Right ventricle myocardium superior (tissue), 1 donor: ENCODE data around the gene KLRF2. TPM values are rescaled to one million over a fixed set of nuclear protein-coding genes. Genes with fewer than 3 reads are reported as not detected.

ENCODE experiments used
- ATAC-seq: fragments of 200-7000 bp; cut with Tn5 transposase; one replicate; pipeline ENCODE4 v1.9.1; 2020; ENCODE audit warnings: mild to moderate bottlenecking; ENCODE audit not compliant: poor library complexity
- DNase-seq: peaks from one replicate; pipeline ENCODE4 v3.0.0-alpha.2; 2020
- intact Hi-C: fragments of 100-400 bp; cut with DNase I; formaldehyde crosslinking; loops from one replicate; pipeline ENCODE4 v1.11.2; 2022
- total RNA-seq: library from RNA; stranded (reverse); fragmentation: NEBNext Ultra II Directional; extraction: Animal tissue kit (Norgen Biotek cat#: 25700); gene quantifications from one replicate; pipeline ENCODE4 v1.2.1, GENCODE V29; 2021
- donor health status: DM: no; HTN: yes; CAD: no; lungs with severe emphysema.

Gene KLRF2
- total RNA-seq, 1 donor from 2014 or later = not detected

- intact Hi-C loops = loop anchor here (5.0 kb wide), 1 partner anchor 179 kb away; no protein-coding TSS in a partner anchor
- no peak for DNase-seq
- peak; percentile 59 for ATAC-seq
Measured at GRCh38 chr12:9925705-9926393, 44.6 kb downstream of the KLRF2 start.

DNA sequence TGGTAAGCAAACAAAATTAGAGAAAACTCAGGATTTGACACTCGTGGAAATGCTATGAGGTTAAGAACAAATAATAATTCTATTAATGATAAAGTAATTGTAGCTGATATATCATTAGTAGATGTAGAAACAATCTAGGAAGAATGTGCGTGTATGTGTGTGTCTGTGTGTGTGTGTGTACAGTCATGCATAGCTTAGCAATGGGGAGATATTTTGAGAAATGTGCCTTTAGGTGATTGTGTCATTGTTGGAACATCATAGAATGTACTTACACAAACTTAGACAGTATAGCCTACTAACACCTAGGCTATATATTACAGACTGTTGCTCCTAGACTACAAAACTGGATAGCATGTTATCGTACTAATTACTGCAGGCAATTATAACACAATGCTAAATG lies 45.6 kb downstream of the KLRF2 start:
- intact Hi-C loops = loop anchor here (5.0 kb wide), 1 partner anchor 180 kb away; no protein-coding TSS in a partner anchor
- ATAC-seq = no peak
- no peak for DNase-seq

GRCh38 chr12:9928607-9929006 lies 47.3 kb downstream of the KLRF2 start:
- no peak for ATAC-seq
- DNase-seq = no peak
- intact Hi-C loops = loop anchor here (5.0 kb wide), 1 partner anchor 181 kb away; no protein-coding TSS in a partner anchor

- no peak for ATAC-seq
- no peak for DNase-seq
- intact Hi-C loops = no loop called here
Measured at GRCh38 chr12:9931245-9931644, 50.0 kb downstream of the KLRF2 start.

- DNase-seq (no peak), ATAC-seq (no peak)
- intact Hi-C loops = no loop called here
Measured at GRCh38 chr12:9932270-9932669, 51.0 kb downstream of the KLRF2 start, which contains the start of gene CLEC2A. Gene CLEC2A, minus strand, starts transcription at chr12:9932370. Its CDS starts 41 bp downstream, at chr12:9932329.

- ATAC-seq = no peak
- DNase-seq = no peak
- intact Hi-C loops = no loop called here
Measured at GRCh38 chr12:9933958-9934357, 52.7 kb downstream of the KLRF2 start.

DNA sequence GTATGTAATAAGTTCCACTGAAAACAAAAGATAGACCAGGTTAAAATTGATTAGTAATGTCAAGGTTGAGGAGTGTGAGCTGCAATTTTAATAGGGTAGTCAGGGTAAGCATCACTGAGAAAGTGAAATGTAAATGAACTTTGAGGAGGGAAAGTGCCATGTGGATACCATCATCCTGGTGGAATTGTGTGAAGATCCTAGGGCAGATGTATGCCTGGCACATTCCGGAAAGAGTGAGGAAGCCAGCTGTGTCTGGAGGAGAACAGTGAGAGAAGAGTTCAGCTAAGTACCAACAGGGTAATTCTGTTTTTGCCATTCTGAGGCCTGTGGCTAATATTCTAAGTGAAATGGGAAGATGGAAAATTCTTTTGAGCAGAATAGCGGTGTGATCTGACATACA lies 53.7 kb downstream of the KLRF2 start:
- DNase-seq (no peak), ATAC-seq (no peak)
- intact Hi-C loops = no loop called here

GRCh38 chr12:9936591-9936990 lies 55.3 kb downstream of the KLRF2 start:
- intact Hi-C loops = no loop called here

GRCh38 chr12:9940375-9940774 lies 59.1 kb downstream of the KLRF2 start:
- no peak for ATAC-seq
- intact Hi-C loops = no loop called here
- no peak for DNase-seq

More at GRCh38 chr12:9936591-9936990, 55.3 kb downstream of the KLRF2 start:
- DNase-seq = no peak
- no peak for ATAC-seq

DNA sequence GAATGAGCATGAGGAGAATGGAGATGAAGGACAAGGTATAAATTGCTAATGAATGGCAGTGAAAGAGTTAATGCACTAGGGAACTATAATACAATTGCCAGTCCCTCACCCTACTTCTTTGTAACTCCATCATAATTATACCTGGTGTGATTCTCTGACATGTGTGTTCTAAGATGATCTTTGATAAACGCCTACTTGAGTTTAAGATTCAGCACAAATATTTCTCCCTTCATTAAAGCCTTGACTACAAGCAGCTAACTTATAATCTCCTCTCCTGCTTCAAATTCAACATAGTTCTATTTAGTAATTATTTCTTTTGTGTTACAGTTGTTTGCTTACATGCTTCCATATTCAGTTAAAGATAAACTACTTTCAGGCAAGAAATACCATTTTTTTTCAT lies 60.5 kb downstream of the KLRF2 start:
- intact Hi-C loops = no loop called here
- DNase-seq = no peak
- no peak for ATAC-seq

DNA sequence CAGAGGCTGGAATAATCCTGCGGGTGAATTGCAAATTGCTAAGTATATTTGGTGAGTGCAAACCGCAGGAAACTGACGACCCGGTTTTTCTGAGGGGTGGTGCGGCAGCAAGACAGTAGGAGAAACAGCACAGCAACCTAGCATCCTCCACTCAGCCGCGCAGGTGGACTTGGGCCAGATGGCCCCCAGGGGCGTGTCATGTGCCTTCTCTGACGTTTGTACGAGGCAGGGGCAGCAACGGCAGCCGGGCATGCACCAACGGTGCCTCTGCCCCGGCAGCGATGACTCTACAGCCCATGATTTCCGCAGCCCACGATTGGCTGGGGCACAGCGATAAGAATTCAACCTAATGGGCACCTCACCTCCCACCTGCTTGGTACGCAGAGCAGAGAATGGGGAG lies 62.0 kb downstream of the KLRF2 start:
- DNase-seq (peak; percentile 41), ATAC-seq (no peak)
- intact Hi-C loops = no loop called here

- no peak for DNase-seq
- ATAC-seq = no peak
- intact Hi-C loops = no loop called here
Measured at GRCh38 chr12:9944391-9944790, 63.1 kb downstream of the KLRF2 start.

Other genes starting within 250 kb of the KLRF2 start
- gene CLEC2D, start 211.8 kb upstream of the KLRF2 start, total RNA-seq = 4.5 TPM
- not detected for gene CLECL1, start 148.4 kb upstream of the KLRF2 start, total RNA-seq
- gene CD69, start 120.6 kb upstream of the KLRF2 start, total RNA-seq = 0.40 TPM
- 0.30 TPM for gene KLRF1, start 54.0 kb upstream of the KLRF2 start, total RNA-seq
- 3.7 TPM for gene CLEC2B, start 12.1 kb upstream of the KLRF2 start, total RNA-seq
- not detected for gene CLEC2A, start 50.9 kb downstream of the KLRF2 start, total RNA-seq
- 7.8 TPM for gene CLEC12A, start 89.9 kb downstream of the KLRF2 start, total RNA-seq
- not detected for gene CLEC1B, start 117.6 kb downstream of the KLRF2 start, total RNA-seq
- gene CLEC12B, start 129.1 kb downstream of the KLRF2 start, total RNA-seq = 0.11 TPM
- gene CLEC9A, start 149.2 kb downstream of the KLRF2 start, total RNA-seq = not detected
- gene CLEC1A, start 217.5 kb downstream of the KLRF2 start, total RNA-seq = 2.5 TPM
- 2.3 TPM for gene CLEC7A, start 248.7 kb downstream of the KLRF2 start, total RNA-seq